ENCODE measurements around the gene GALNT10.

Gene GALNT10

DNA sequence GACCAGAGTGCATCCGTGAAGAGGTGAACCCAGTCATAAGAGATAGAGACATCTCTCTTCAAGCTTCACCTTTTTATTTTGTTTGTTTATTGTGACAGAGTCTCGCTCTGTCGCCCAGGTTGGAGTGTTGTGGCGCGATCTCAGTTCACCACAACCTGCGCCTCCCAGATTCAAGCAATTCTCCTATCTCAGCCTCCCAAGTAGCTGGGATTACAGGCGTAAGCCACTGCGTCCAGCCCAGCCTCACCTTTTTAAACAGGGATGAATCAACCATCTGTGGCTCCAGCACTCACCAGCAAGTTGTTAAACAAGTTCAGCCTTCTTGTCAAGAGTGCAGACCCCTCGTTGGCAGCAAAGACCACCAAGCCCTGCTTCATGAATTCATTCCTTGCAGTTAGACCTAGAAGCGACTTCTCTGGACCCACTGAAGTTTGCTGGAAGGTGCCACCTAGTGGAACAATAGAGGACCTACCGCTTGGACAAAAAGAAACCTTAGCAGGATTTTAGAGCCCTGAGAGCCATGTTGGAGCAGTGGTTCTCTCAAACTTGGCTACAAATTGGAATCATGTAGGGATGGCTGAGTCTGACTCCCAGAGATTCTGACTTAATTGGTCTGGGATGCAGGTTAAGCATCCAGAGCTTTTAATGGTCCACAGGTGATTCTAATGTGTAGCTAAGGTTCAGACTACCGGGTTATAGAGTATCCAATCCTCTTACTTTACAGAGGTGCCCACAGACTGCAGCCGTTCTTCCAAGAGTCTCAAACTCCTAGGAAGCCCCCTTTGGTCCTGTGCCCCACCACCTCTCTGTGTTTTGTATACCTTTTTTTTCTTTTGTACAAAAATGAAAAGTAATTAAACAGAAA lies 10.5 kb upstream of the GALNT10 start:
- no peak for DNase-seq (ENCODE audit: low read depth)

DNA sequence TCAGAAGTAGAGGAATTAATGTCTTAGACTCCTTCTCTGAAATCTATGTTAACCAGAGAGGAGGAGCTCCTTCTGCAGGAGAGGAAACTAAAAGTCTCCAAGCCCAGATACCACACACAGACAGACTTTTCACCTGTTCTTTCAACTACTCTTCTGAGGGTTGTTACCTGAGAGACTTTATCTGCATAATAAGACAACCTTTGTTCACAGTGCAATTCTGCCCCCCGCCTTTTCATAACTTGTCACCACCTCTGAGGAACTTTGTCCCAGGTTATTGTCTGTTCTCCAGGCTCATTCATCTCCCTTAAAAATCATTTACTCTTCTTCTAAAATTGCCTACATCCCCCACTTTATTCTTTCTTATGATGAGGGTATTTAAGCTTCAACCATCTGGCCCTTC lies 9.4 kb upstream of the GALNT10 start:
- no peak for DNase-seq (ENCODE audit: low read depth)

DNA sequence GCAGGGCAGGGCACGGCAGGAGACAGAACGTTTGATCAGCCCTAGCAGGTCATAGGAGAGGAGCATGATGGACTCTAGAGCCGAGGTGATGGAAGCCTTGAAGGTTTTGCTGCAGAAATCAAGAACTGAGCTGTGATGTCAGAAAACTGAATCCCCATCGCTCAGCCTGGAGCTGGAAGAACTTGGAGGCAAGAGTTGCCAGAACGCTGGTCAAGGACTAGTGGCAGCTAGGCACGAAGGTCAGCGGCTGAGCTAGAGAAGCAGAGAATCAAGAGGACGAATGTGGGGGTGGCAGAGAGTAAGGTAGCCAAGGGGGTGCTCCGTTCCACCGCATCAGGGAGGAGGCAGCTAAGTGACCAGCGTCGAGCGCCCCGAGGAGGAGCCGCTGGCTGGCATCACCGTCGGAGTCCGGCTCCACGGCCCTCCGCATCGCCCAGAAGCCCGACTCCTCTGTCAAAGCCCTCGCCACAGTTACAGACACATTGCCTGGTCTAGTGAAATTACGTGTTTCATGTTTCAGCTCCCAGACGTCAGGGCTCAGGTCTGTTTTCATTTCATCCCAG lies 1.2 kb upstream of the GALNT10 start:
- no peak for DNase-seq (ENCODE audit: low read depth)

DNA sequence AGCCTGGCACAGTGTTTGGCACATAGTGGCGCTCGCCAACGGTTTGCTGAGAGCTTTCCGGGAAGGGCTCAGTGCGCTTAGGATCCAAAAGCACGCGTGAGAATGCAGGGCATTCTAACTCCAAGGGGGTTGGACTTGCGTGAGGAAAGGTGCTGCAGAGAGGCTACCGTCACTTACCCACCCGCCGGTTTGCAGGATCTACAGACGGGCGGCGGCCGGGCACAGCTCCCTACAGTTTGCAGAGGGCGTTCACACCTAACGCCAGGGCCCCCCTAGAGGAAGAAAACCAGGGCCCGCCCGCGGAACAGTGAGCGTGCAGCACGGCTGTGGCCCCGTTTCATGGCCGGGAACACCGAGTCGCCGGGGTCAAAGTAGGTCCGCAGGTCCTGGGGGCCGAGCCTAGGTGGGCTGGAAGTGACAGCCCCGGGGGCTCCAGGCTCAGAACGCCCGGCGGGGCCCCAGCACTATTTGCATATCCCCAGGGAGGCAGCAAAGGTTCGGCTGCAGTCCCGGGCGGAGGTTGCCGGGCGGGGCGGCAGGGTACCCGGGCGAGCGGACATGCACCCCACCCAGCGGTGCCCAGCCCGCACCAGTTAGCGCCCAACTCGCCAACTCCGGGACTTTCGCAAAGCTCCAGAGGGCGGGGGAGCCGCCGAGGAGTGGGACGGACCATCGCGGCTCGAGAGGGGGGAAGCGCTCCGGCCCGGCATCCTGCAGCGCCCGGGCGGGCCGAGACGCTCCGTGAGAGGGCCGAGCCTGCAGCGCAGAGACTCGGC lies 526 bp upstream of the GALNT10 start:
- no peak for DNase-seq (ENCODE audit: low read depth)

- DNase-seq (ENCODE audit: low read depth) = no peak
Measured at GRCh38 chr5:154191467-154192261, 1.1 kb downstream of the GALNT10 start.

DNA sequence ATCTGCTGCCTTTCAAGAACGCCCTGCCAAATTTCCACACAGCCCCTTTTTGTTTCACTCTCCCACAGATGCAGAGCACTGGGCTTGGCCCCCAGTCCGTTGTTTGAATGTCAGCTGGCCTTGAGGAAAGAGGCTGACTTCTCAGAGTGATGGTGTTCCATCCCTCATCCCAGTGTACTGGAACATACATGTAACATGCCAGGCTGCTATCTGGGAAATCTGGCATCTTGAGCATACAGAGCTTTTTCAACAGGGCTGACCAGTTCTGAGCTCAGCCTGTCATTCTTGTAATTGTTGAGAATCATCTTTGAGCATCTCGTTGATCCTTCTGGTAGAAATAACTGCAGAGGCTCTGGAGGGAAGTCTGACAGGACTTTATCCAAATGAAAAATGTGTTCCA lies 2.8 kb downstream of the GALNT10 start:
- no peak for DNase-seq (ENCODE audit: low read depth)

DNA sequence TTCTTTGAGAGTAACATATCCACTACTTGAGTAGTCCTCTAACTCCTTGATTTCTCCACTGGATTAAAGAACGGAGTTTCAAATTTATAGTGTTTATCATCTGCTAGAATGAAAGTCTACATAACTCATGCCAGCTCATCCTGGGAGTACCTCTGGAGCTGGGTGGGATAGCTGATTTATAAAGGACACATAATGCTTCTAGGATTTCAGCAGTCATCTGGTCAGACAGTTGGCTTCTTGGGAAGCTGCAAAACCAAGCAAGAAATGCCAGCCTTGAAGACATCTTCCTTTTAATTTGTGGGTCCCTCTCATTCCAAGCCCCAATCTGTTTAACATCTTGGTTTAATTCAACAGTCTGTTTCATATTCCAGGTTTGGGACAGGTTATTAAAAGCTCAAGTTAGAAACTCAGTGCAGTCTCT lies 3.2 kb downstream of the GALNT10 start:
- DNase-seq (ENCODE audit: low read depth) = no peak

DNA sequence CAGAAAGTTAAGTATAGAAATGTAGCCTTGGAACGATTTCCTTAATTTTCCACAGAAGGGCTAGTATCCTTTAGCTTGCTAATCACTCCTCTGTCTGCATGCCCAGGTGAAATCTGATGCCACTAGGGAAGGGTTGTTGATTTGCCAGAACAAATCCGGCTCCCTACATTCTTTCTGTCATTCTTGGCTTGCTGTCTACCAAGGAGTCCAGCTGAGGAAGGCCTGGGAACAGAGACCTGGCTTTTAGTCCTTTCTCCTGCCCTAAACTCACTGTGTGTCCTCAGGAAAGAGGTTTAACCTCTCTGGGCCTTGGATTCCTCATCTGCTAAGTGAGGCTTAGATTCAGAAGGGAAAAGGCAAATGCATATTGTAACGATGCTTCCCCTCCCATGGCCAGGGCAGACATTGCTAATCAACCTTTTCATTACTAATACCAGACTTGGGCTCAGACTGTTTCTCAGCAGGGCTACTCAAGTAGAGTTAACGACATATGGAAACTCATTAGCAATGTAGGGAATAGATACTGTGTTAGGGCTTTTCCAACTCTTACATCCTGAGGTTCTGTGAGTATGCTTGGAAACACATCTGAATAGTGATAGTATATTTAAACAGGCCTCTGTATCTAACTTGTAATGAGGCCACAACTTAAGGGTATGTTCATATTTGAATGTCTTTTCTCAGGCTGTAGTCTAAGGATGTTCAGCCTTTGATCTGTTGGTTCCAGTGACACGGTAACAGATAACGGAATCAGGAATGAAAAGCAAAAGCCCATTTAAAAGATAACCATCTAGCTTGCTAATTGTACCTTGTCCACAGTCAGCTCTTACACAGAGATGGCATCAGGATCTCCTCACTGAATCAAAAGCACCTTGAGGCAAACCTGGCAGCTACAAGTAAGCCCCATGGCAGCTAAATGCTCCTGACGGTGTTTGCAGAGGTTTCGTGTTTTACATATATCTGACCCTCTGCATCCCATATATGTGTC lies 4.1 kb downstream of the GALNT10 start:
- DNase-seq (ENCODE audit: low read depth) = no peak

- DNase-seq (ENCODE audit: low read depth) = no peak
Measured at GRCh38 chr5:154196281-154196680, 5.7 kb downstream of the GALNT10 start.

DNA sequence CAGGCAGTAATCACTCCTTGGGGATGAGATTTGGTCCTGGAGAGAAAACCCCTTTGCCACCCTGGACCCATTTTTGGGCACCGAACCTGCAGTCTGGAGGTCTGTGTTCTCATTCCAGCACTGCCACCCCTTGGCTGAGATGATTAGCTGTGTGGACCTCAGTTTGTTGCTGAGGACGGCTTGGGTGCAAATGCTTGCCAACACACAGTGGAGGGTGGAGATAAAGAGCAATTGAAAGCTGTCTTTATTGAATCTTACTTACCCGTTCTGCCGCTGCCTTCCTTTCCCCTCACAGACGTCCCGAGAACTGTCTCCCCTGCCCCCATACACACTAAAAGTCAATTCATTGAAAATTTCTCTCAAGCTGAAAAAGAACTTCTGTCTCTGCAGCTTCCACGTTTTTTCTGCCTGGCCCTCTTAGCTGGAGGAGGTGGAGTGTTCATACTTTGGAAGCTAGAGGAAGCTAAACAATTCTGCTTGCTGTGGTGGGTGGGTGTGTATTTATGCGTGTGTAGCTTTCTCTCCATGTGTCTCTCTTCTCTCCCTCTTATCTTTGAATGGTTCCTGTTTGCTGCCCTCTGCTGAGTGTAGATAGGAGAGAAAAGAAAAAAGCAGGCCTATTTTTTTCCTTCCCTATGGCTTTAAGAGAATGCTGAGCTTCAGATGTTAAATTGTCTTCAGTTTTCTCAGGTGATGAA lies 6.6 kb downstream of the GALNT10 start:
- DNase-seq (ENCODE audit: low read depth) = no peak

DNA sequence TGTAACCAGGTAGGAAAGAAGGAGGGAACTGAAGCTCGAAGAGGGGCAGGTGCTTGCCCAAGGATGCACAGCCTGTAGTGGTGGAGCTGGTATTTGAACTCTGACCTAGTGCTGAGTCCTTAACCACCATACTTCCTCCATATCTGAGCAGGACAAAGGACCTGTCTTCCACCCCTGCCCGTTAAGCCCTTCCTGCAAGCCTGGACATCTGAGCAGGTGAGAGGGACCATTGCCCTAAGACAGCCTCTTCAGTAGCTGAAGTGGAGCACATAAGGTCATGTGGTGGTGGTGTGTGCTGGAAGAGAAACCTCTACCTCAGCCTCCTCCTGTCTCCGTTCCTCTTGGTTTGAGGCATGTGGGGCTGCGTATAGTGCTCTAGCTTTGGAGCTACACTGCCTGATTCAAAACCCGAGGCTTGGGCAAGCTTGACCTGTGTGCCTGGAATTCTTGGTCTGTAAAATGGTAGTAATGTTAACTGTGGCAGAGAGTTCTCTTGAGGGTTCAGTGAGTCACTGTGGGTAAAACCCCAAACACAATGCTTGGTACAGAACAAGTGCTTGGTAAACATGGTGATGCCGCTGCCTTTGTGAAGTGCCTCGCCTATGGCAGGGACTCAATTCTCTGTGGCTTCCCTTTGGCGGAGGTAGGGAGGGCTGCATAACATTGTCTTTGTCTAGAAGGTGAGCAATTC lies 7.4 kb downstream of the GALNT10 start:
- DNase-seq (ENCODE audit: low read depth) = no peak

DNA sequence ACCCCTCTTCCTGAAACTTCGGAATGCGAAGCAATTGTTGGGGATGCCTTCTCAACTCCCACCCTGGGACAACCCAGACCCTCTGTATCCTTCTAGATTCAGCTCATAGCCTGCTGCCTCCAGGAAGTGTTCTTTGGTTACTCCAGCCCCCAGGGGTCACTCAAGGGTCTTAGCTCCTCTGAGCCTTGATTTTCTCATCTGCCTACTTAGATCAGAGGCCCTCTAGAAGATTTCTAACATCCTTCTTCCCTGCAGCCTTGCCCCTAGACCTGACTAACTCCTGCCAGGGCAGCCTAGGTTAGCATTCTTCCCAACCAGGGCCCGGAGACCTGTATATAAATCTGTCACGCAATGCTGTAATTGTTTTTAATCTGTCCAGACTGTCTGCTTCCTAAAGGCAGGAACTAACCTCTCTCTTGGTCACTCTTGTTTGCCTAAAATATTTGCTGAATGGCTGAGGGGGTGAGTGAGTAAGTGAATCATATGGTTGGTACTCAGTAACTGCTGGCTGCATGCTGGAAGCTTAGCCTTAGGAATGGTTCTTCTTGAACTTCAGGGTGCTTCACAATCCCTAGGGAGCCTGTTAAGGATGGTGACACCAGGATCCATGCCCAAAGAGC lies 8.2 kb downstream of the GALNT10 start:
- no peak for DNase-seq (ENCODE audit: low read depth)

DNA sequence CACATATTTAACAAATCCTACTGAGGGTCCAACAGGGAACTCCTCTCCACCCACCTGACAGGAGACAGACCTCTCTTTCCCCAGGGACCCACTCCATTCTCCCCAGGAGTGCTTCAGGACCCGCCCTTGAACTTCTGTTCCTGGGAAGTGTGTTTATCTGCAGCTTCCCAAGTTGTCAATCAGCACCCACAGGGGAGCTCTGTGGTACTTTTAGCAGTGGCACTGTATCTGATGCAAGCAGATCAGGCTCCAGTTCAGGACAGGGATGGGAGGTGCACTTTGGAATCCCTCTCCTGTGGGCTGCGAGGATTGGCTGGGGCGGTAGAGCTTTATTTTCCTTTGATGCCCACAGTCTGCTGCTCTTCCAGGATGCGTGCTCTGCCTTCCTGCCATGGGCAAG lies 8.7 kb downstream of the GALNT10 start:
- no peak for DNase-seq (ENCODE audit: low read depth)

GRCh38 chr5:154199671-154200220 lies 9.2 kb downstream of the GALNT10 start:
- DNase-seq (ENCODE audit: low read depth) = no peak

- DNase-seq (ENCODE audit: low read depth) = no peak
Measured at GRCh38 chr5:154200221-154200620, 9.7 kb downstream of the GALNT10 start.

GRCh38 chr5:154201108-154201769 lies 10.7 kb downstream of the GALNT10 start:
- DNase-seq (ENCODE audit: low read depth) = no peak

- DNase-seq (ENCODE audit: low read depth) = no peak
Measured at GRCh38 chr5:154202379-154203260, 12.1 kb downstream of the GALNT10 start.
